HG02571 (cell line): ENCODE results near the gene OR6X1.
A peak's percentile ranks its signal among the peaks of the same experiment; 100 is the strongest.
"Not testable (repeated sequence)": the region's sequence is repeated elsewhere in the genome, so short reads cannot be mapped to it uniquely, and the experiment has no call there.

Source experiments
- ATAC-seq: cut with Tn5 transposase; IDR thresholded peaks from one replicate; pipeline ENCODE4 v1.9.1; 2021; ENCODE audit warnings: mild to moderate bottlenecking, moderate library complexity; ENCODE audit not compliant: unreplicated experiment

Gene OR6X1

DNA sequence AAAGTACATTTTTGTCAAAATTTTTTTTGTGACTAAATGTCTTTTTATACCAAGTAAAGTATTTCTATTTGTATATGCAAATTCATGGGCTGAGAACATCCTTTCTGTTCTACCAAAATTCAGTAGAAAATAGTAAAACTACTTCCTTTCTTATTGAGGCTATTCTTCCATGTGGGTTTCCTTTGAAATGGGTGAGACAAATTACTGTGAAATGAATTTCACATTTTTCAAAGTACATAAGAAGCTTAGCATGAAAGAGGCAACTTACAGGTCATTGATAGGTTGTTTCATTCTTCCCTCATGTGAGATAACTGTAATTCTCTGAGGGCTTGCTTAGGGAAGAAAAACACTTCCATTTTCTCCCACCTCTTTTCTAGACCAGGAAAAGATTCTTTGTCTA, 1.0 kb upstream of the OR6X1 start:
- ATAC-seq, result no peak

DNA sequence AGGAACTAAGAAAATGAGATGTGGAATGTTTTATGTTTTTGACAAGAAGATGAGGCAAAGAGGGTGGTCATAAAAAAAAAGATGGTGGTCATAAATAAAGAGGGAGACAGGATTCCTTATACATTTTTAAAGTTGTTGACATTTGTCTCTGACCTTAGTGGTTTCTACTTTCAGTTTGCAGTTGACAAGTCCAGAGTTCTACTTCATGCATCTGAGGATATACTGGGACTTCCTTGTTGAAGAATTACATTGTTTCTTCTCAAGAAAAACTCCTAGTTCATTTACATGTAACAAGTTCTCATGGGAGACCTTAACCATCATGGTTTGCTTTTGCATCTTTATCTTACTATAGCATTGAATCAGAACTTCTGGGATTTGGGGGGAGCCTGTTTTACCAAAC, 1.2 kb downstream of the OR6X1 start:
- ATAC-seq, result no peak

DNA sequence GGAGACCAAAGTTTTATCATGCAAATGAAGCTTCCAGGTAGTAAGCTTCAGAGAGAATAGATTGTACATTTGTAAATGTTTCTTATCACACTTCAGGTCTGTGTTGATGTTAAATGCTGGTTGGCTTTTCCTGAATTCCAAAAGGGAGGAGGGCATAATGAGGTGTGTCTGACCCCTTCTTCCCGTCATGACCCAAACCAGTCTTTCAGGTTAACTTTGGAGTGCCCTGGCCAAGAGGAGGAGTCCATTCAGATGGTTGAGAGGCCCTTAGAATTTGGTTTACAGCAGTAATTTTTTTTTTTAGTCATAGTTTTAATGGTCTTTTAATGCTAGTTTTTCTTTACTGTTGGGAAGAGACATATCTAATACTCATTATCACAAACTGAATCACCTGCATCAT, 2.5 kb downstream of the OR6X1 start:
- ATAC-seq, result no peak

DNA sequence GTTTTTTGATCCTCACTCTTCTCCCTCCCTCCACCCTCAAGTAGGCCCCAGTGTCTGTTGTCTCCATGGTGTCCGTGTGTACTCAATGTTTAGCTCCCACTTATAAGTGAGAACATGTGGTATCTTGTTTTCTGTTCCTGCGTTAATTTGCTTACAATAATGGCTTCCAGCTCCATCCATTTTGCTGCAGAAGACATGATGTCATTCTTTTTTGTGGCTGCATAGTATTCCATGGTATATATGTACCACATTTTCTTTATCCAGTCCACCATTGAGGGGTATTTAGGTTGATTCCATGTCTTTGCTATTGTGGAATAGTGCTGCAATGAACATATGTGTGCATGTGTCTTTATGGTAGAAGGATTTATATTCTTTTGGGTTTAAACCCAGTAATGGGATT, 6.0 kb downstream of the OR6X1 start:
- not testable (repeated sequence) for ATAC-seq

DNA sequence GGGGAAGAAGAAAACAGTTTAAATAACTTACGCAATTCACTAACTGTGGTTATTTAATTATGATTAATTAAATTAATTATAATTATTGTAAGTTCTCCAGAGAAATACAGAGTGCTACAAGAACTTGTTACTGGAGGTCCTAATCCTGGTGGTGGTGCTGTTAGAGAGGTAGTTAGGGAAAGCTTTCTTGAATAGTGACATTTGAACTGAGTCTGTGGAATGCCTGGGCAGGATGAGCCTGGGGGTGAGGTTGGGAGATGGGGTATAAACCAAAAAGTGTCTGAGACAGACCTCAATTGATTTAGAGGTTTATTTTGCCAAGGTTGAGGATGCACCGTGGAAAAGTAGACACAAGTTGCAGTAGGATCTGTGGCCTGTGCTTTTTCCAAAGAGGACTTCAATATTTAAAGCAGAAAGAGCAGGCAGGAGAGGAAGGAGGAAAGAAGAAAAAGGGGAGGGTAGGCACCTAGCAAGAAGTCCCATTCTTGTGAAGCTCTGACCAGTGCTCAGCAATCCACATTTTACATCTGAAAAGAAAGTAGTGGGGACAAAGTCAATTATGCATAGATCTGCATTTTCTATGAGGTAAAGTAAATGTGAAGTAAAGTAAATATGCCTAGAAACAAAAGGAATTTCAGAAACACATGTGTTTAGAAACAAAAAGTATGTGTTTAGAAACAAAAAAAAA, 8.4 kb downstream of the OR6X1 start:
- no peak for ATAC-seq

DNA sequence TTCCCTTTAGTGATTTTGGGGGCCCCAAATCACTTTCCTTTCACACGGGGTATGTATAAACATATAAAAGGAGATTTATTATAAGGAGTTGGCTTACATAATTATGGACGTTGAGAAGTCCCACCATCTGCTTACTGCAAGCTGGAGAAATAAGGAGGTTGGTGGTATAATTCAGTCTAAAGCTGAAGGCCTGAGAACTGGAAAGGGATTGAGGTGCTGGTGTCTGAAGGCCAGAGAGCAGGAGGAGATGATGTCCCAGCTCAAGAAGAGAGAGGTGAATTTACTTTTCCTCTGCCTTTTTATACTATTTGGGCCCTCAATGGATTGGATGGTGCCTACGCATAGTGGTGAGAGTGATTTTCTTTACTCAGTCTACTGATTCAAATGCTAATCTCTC, 11.6 kb downstream of the OR6X1 start:
- no peak for ATAC-seq

DNA sequence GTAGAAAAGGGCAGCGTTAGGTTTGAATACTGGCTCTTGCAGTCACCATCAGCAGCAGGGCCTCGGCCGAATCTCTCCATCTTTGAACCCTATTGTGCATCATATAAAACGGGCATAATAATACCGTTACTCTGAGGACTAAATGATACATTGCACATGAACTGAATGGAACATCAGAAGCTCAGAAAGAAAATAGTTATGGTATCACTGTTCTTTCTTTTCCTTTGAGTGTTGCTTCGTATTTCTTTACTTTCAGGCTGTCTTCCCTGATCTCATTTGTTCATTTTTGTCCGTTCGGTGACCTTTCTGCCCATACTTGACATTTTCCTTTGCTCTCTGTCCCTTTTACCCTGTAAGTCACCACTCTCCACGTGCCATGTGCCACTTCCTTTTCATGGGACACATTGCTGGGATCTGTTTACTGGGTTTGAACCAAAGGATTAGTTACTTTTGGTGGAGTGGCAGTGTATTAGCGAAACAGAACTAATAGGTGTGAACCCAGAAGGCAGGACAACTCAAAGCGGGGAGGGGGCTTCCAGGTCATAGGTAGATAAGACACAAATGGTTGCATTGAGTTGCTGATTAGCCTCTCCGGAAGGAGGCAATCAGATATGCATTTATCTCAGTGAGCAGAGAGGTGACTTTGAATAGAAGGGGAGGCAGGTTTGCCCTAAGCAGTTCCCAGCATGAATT, 12.1 kb downstream of the OR6X1 start:
- ATAC-seq, result no peak

DNA sequence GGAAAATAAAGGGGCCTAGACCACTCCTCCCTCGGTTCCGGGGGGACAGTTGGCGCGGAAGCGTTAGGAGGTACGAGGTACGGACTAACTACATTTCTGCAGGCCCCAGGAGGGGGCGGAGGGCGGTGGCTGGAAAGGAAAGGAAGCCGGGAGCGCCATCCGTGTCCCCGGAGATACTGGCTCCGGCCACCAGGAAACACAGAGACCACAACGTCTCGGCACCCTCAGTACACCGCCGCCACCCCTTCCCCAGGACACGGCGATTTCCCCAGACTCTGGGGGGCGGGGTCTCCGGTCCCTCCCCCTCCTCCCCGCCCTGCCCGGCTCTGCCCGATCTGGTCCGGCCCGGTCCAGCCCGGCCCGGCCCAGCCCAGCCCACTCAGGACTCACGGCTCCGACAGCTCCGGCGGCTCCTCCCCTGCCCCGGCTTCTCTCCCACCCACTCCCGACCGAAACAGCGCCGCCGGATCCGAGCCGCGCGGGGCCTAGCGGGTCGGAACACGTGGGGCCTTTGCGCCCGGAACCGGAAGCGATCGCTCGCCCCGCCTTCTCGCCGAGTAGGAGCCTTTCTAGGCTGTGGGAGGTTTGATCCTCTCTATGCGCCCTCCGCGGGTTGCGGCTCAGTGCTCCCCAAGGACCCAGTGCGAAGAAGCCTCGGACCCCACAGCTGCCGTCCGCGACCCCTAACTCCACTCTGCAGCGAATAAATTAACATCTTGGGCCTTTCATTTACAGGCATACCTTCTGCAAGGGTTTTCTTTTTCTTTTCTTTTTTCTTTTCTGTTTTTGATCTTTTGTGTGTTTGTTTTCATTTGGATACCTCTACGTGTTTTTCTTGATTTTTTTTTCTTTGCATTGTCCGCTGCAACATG, 12.9 kb downstream of the OR6X1 start, which contains the start of gene ZNF202:
Gene ZNF202 (minus strand): TSS at position 502 of the 872 bp plus-strand sequence. CDS start 10,772 bp downstream, outside the sequence.
- ATAC-seq, result peak; percentile 98

DNA sequence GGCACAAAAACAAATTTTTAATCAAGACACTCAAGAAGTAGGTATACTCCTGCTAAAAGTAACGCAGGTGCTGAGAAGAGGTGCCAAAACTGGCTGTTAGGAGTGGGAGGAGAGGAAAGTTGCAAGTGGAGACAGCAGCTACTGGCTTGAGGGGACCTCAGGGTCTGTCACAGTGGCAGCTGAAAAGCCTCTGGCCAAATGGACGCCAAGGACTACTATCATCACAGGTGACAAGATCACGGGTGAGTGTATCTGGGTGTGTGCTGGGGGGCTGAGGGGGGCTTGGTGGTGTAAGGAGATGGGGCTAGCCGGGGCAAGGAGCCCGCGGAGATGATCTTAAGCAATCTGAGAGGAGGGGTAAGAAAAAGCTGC, 13.5 kb downstream of the OR6X1 start:
- ATAC-seq, result no peak

DNA sequence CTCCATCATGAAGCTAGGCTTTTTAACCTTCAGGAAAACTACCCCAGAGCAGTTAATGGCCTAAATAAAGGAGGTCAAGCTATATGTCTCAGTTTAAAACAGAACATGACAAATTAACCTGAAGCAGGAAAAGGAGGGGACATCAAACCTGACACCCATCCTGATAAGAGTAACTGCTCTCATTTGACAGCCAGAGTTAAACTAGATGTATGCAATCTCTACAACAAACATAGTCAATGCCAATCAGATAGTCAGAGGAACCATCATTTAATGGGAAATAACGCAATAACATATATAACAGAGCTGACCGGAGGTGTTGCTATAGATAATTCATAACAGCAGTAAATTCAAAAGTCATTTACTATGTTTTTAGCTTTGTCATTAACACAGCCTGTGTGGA, 15.9 kb downstream of the OR6X1 start:
- ATAC-seq, result no peak

DNA sequence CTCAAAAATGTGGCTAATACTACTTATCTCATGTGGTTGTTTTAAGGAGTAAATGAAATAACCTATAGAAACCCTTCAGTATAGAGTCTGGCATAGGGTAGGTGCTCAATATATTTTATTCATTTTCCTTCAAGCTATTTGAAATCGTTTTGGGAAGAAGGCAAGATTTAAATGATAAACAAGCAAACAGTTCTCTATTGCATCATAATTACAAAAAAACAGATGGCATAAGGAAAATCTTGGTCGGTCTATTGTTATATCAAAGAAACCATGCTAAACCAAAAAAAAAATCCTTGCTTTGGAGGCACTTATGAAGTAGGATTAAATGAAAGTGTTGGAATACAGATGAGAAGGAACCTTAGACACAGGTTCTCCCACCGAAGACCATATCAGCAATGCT, 17.5 kb downstream of the OR6X1 start:
- ATAC-seq, result no peak

DNA sequence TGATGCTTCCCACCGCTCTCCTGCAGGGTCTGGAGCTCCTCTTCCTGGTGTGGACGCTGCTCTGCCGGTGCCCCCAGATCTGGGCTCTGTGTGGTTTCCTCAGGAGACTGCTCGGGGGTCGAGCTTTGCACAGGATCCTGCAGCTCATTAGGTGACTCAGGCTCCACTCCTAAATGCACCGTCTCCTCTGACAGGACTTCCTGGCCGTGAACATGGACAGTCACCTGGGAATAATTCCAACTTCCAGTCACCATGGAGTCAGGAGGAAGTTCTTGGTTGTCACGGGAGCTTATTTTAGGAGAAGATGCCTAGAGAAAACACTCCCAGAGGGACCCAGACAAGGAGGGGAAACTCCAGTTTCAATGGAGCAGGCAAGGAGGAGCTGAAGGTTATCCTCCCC, 24.7 kb downstream of the OR6X1 start:
- no peak for ATAC-seq

DNA sequence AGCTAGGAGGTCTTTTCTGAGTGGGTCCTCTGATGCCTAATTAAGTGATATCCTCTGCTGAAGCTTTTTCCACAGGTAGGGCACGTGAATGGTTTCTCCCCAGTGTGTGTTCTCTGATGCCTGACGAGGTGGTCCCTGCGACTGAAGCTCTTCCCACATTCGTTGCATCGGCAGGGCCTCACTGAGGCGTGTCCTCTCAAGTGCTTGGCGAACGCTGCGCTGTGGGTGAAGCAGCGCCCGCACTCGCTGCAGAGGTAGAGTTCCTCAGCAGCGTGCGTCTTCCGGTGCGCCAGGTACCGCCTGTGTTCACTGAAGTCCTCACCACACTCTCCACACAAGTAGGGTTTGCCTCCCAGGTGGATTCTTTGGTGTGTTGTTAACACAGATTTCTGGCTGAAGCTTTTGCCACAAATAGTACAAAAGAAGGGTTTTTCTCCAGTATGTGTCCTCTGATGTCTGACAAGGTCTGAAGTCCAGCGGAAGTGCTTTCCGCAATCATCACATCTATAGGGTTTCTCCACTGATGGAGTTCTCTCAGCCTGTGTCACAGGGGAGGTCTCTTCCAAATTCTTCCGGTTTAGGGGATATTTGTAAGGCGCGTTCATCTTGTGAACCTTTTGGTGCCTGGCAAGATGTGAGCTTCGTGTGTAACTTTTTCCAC, 28.2 kb downstream of the OR6X1 start:
- no peak for ATAC-seq

DNA sequence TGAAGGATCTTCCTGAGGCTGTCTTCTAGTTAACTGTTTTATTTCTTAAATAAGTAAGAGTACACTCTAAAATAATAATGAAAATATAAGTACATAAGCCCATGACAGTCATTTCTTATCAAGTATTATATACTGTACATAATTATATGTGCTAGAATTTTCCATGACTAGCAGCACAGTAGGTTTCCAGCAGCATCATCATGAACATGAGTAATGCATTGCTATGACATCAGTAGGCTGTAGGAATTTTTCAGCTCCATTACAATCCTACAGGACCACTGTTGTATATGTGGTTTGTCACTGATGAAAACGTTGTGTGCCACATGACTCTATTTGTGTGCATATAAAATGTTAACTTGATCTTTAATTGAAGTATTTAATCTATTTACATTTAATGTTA, 34.9 kb downstream of the OR6X1 start:
- ATAC-seq, result no peak

DNA sequence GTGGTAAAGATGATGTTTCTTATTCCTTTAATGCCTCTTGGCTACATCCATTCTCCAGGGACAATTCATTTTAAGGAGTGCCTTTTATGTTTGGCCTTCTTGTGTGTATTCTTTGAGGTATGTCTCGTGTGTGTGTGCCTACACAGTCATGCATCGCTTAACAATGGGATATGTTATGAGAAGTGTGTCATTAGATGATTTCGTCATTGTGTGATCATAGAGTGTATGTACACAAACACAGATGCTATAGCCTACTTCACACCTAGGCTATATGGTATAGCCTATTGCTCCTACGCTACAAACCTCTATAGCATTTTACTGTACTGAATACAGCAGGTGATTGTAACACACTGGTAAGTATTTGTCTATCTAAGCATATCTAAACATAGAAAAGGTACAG, 35.8 kb downstream of the OR6X1 start:
- ATAC-seq, result no peak

DNA sequence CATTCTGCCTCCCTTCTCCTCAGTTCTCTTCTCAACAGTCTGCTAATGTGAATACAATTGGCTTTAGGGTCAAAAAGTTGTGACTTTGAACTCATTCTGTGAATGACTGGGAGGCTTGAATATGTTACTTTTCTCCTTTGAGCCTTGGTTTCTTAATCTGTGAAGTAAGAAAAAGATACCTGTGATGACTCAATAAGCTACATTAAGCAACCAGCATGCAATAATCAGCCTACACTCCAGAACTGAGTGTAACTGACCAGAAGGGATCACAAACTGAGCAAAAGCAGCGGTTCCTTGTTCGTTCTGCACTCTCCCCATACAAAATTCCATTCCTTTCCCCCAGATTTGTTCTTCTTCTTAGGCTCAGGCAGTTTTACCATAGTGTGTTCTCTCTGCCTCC, 36.3 kb downstream of the OR6X1 start:
- no peak for ATAC-seq

DNA sequence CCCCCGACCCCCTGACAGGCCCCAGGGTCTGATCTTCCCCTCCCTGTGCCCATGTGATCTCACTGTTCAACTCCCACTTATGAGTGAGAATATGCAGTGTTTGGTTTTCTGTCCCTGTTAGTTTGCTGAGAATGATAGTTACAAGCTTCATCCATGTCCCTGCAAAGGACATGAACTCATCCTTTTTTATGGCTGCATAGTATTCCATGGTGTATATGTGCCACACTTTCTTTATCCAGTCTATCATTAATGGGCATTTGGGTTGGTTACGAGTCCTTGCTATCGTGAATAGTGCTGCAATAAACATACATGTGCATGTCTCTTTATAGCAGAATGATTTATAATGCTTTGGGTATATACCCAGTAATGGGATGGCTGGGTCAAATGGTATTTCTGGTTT, 41.7 kb downstream of the OR6X1 start:
- not testable (repeated sequence) for ATAC-seq

DNA sequence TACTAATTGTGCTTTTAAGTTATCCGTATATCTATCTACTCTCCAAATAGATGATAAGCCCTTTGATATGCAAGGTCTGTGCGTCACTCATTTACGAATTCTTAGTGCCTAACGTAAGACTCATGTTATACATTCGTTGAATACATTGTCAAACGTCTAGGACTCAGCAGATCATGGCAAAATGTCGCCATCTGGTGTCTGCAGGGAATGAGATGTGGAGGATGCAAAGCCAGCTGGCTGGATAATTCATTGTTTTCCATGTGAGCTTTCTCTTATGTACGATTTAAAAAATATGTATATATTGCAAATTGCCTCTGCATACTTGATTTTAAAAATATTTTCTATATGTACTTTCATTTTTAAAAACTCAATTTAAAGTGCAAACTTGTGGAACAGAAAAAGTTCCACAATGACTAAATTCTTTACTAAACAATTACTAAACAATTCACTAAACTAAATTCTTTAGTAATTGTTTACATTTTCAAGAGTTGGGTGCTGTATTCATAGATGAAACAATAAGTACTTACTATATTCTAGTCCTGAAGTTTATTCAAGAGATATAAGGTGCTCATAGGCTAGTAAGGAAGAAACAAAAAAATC, 46.6 kb downstream of the OR6X1 start:
- ATAC-seq, result no peak

DNA sequence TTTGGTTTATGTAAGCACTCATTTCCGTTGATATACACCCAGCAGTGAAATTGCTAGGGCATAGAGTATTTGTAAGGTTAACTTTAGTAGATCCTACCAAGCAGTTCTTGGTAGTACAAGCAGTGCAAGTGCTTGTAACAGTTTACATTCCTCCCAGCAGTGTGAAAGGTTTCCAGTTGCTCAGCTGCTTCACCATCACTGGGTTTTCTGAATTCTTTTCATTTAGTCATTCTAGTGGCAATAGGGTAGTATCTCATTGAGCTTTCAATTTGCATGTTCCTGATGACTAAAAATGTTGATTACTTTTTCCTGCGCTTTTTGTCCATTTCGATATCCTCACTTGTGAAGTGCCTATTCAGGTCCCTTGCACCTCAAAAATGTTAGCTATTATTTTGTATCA, 47.1 kb downstream of the OR6X1 start:
- no peak for ATAC-seq

DNA sequence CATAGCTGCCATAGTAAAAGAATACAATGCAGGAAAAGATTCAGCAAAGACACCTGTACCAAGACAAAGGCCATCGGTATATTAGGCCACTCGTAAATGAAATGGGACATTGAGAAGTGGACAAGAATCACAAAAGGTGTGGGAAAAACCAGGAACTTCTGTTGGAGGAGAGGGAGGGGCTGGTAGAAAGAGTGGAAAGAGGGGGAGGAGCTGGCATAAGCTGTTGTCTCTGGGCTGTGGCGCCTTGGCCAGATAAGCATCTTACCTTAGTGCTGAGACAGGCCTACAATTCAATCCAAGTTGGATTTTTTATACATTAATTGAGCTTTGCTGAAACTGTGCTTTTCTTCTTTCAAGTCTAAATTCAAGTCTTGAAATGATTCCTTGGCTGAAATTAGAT, 50.0 kb downstream of the OR6X1 start:
- ATAC-seq, result no peak
